Umbilical cord (tissue), 2 donors: ENCODE measurements around the gene SLC50A1. TPM values are rescaled to one million over a fixed set of nuclear protein-coding genes. Genes with fewer than 3 reads are reported as not detected.

Experiments
- DNase-seq: peaks from one replicate; pipeline ENCODE4 v3.0.0-alpha.2; 2015; ENCODE audit warnings: low spot score
- total RNA-seq: library from RNA; depleted of rRNA; stranded (reverse); fragments of >200 nt; gene quantifications from one replicate; pipeline ENCODE4 v1.2.3, GENCODE V29; 2014; ENCODE audit warnings: low replicate concordance; ENCODE audit not compliant: insufficient read depth

SLC50A1 gene
- total RNA-seq, 1 donor from 2014 or later: 22.9 TPM

DNA sequence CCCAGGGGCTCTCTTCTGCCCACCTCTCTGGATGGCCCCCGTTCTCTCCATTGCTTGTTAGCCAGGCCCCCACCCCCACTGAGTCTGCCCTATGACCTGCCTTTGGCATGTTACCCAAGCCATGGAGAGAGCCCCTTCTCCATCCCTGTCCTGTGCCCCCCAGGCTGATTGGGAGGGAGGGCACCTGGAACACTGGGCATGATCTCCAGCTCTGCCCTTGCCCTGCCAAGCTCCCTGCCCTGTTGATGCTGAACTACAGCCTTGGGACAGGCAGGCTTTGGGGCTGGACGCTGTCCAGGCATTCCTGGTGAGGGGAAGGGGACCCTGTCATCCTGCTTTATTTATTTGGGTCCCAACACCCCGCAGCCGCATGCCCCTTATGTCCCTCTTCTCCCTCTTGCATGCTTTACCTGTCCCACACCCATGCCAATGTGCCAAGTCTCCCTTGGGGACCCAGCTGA is 48.7 kb downstream of the SLC50A1 start:
- DNase-seq: no peak

- DNase-seq: no peak
These were observed 49.5 kb downstream of the SLC50A1 start for GRCh38 chr1:155184835-155185782.

DNA sequence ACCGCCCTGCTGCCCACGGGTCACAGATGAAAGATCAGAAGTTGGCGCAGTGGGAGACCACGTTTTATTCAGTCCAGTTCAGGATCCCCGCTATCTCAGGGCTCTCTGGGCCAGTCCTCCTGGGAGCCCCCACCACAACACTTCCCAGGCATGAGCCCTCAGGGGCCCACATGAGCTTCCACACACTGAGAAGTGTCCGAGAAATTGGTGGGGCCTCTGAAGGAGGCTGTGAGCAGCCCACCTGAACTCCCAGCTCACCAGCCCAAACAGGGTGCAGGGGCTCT is 50.1 kb downstream of the SLC50A1 start:
- DNase-seq: no peak

DNA sequence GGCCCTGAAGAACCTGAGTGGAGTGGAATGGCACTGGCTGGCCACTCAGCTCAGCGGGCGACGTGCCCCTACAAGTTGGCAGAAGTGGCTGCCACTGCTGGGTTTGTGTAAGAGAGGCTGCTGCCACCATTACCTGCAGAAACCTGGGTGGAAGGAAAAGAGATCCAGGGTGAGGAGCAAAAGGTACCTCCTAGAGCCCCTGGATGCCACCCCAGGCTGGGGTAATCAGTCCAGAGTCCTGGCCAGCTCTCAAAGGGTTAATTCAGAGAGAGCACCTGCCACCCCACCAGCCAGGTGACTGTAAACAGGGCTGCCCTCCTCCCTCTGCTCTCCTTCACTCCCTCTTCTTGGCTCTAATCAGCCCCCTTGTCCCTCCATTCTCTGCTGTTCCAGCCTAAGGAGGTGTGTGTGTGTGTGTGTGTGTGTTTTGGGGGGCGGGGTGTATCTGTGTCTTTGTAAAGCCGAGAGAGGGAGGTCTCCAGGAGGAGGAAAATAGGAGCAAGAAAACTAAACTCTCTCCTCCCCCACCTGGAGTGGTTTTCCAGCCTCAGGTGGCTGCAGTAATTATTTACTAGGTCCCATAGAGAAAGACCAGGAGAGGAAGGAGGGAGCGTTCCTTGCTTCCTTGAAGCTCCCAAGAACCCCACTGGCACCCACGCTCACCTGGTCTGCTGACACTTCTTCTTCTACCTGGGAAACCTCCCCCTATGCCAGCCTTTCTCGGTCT is 50.6 kb downstream of the SLC50A1 start:
- DNase-seq: no peak

DNA sequence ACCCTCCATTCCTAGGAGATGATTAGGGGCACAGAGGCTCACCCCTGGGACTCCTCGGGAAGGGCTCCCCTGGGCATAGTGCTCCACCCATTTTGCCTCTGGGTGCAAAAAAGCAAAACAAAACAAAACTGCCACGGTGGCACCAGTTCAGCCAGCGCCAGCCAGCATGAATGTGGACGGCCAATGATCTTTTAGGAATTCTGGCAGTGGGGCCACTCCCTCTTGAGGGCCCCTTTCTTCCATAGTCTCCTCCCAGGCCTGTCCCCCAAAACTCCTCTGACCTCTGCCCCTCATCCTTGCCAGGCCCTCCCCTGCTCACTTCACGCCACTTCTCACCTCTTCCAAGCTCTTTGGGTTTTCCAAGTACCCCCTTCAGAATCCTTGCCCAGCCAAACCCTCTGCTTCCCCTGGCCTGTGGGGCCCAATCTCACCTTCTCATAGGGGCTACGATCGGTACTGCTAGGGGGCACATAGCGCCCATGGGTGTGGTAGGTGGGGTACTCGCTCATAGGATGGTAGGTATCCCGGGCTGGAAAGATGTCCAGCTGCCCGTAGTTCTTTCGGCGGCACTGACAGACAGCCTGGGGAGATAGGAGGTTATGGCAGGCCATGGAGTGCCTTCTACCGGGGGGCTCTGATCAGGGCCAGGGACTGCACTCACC is 51.3 kb downstream of the SLC50A1 start:
- DNase-seq: no peak

DNA sequence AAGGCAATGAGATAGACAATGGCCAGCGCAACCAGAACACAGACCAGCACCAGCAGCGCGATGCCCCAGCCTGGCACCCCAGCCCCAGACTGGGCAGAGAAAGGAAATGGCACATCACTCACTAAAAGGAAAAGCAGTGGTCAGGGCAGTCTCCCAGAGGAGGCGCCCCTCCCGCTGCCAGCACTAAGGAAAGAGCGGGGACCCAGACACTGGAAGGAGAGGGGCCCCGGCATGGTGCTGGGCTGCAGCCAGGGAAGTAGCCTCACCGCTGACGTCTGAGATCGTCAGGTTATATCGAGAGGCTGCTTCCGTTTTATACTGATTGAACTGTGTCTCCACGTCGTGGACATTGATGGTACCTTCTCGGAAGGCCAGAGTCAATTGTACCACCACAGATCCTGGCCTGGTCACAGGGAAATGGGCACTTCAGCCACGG is 51.8 kb downstream of the SLC50A1 start:
- no peak for DNase-seq

DNA sequence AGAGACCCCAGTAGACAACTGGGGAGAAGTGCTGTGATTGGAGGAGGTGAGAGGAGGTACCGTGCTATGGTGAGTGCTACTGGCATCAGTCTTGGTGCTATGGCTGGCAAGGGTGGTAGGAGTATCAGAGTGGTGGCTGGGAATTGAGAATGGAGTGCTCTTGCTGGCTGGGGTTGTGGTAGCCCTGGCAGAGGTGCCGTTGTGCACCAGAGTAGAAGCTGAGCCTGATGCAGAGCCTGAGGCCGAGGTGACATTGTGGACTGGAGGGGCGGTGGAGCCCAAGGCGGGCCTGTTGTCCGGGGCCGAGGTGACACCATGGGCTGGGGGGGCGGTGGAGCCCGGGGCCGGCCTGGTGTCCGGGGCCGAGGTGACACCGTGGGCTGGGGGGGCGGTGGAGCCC is 52.6 kb downstream of the SLC50A1 start:
- DNase-seq: no peak

Other genes starting within 250 kb of the SLC50A1 start
- 13.0 TPM for gene PMVK, start 199.1 kb upstream of the SLC50A1 start, total RNA-seq
- 120 TPM for gene PBXIP1, start 179.8 kb upstream of the SLC50A1 start, total RNA-seq
- gene PYGO2, start 174.1 kb upstream of the SLC50A1 start, total RNA-seq: 9.4 TPM
- gene SHC1, start 165.1 kb upstream of the SLC50A1 start, total RNA-seq: 73.2 TPM
- 18.5 TPM for gene CKS1B, start 161.2 kb upstream of the SLC50A1 start, total RNA-seq
- 14.9 TPM for gene FLAD1, start 152.5 kb upstream of the SLC50A1 start, total RNA-seq
- not detected for gene LENEP, start 142.3 kb upstream of the SLC50A1 start, total RNA-seq
- 18.8 TPM for gene ZBTB7B, start 133.1 kb upstream of the SLC50A1 start, total RNA-seq
- not detected for gene DCST2, start 102.1 kb upstream of the SLC50A1 start, total RNA-seq
- not detected for gene DCST1, start 102.0 kb upstream of the SLC50A1 start, total RNA-seq
- 35.6 TPM for gene ADAM15, start 84.5 kb upstream of the SLC50A1 start, total RNA-seq
- 9.9 TPM for gene EFNA4, start 72.1 kb upstream of the SLC50A1 start, total RNA-seq
- gene EFNA3, start 57.0 kb upstream of the SLC50A1 start, total RNA-seq: 0.72 TPM
- gene EFNA1, start 8.0 kb upstream of the SLC50A1 start, total RNA-seq: 3.1 TPM
- gene DPM3, start 4.7 kb downstream of the SLC50A1 start, total RNA-seq: not detected
- 45.5 TPM for gene KRTCAP2, start 37.5 kb downstream of the SLC50A1 start, total RNA-seq
- gene TRIM46, start 38.0 kb downstream of the SLC50A1 start, total RNA-seq: 1.9 TPM
- 58.3 TPM for gene THBS3, start 72.0 kb downstream of the SLC50A1 start, total RNA-seq
- 17.3 TPM for gene MTX1, start 72.8 kb downstream of the SLC50A1 start, total RNA-seq
- gene ENTREP3, start 119.6 kb downstream of the SLC50A1 start, total RNA-seq: 1.2 TPM
- 12.3 TPM for gene SCAMP3, start 126.5 kb downstream of the SLC50A1 start, total RNA-seq
- 31.8 TPM for gene CLK2, start 137.7 kb downstream of the SLC50A1 start, total RNA-seq
- 5.1 TPM for gene HCN3, start 141.6 kb downstream of the SLC50A1 start, total RNA-seq
- gene PKLR, start 165.6 kb downstream of the SLC50A1 start, total RNA-seq: not detected
- 46.9 TPM for gene FDPS, start 173.0 kb downstream of the SLC50A1 start, total RNA-seq
- gene RUSC1, start 185.0 kb downstream of the SLC50A1 start, total RNA-seq: 17.1 TPM